Heart left ventricle (tissue), 16 donors: ENCODE data around the gene DRD3. TPM values are rescaled to one million over a fixed set of nuclear protein-coding genes. Genes with fewer than 3 reads are reported as not detected.

ENCODE experiments used
- ATAC-seq, 4 donors: fragments of 200-7000 bp; cut with Tn5 transposase; one replicate each; pipeline ENCODE4 v1.9.1; 2020 to 2022; ENCODE audit warnings: moderate library complexity in 4 of 4, mild to moderate bottlenecking in 3 of 4, moderate number of reproducible peaks in 1 of 4
- DNase-seq, 5 donors: peaks; one replicate each; pipeline ENCODE4 v3.0.0-alpha.2; 2020
- H3K27ac ChIP-seq, 12 donors: fragments of 200-600 bp; sonication (generic) in 4 of 12; one replicate each; pipeline versions ENCODE4 v1.5.0 to v1.8.0; 2016 to 2022; ENCODE audit warnings: mild to moderate bottlenecking in 2 of 12
- H3K27me3 ChIP-seq, 9 donors: fragments of 200-600 bp; sonication (generic) in 2 of 9; one replicate each; pipeline versions ENCODE4 v1.5.1 to v1.8.0; 2016 to 2022; ENCODE audit warnings: mild to moderate bottlenecking in 3 of 9
- H3K36me3 ChIP-seq, 9 donors: fragments of 200-600 bp; sonication (generic) in 2 of 9; one replicate each; pipeline versions ENCODE4 v1.5.0 to v1.8.0; 2018 to 2022; ENCODE audit warnings: mild to moderate bottlenecking in 2 of 9
- H3K4me1 ChIP-seq, 12 donors: fragments of 200-600 bp; sonication (generic) in 4 of 12; one replicate each; pipeline versions ENCODE4 v1.5.0 to v1.8.0; 2016 to 2022; ENCODE audit warnings: mild to moderate bottlenecking in 3 of 12
- H3K4me3 ChIP-seq, 12 donors: fragments of 200-600 bp; sonication (generic) in 4 of 12; one replicate each; pipeline versions ENCODE4 v1.5.0 to v1.8.0; 2017 to 2022; ENCODE audit warnings: mild to moderate bottlenecking in 9 of 12, moderate library complexity in 4 of 12
- H3K9me3 ChIP-seq, 12 donors: fragments of 200-600 bp; sonication (generic) in 4 of 12; one replicate each; pipeline versions ENCODE4 v1.5.0 to v1.8.0; 2016 to 2022; ENCODE audit warnings: mild to moderate bottlenecking in 1 of 12
- CTCF ChIP-seq, 12 donors: fragments of 200-600 bp; sonication (generic) in 4 of 12; IDR thresholded peaks; one replicate each; pipeline versions ENCODE4 v1.5.0 to v1.8.0; 2018 to 2022; ENCODE audit warnings: antibody characterized with exemption in 12 of 12, mild to moderate bottlenecking in 5 of 12
- POLR2A ChIP-seq, 2 donors: fragments of 450-650 bp; IDR thresholded peaks; one replicate each; pipeline ENCODE4 v1.6.1; 2017; ENCODE audit warnings: antibody characterized with exemption in 2 of 2, mild to moderate bottlenecking in 2 of 2, moderate library complexity in 2 of 2
- WGBS, 4 donors: extraction: QIAGEN DNeasy Blood & Tissue Kit in 2 of 4; methylation state at CpG; one replicate each; pipeline versions ENCODE4 v1.1.5 to v1.1.7; 2013 to 2018; 5-methylcytosine and 5-hydroxymethylcytosine counted together
- intact Hi-C, 10 donors: fragments of 100-400 bp; cut with DNase I; formaldehyde crosslinking; loops; one replicate each; pipeline versions ENCODE4 v1.11.1 to v1.14.2; 2022
- polyA plus RNA-seq, 2 donors: library from polyadenylated mRNA; stranded (reverse); fragments of 200-250 nt; gene quantifications; one replicate each; pipeline ENCODE4 v1.2.3, GENCODE V29; 2013
- total RNA-seq, 9 donors: library from RNA; depleted of rRNA in 2 of 9; stranded (reverse); fragments of >200 nt in 2 of 9; fragmentation: NEBNext Ultra II Directional in 3 of 9; extraction: Animal tissue kit (Norgen Biotek cat#: 25700) in 3 of 9; gene quantifications; one replicate each; pipeline versions ENCODE4 v1.1.0 to v1.2.4, GENCODE V29; 2016 to 2023
- donor health status: ischemic (EF 13 %, LVEDD 7.1; RV severe dilation, severe dysfunction).
- donor health status: healthy with polysubstance abuse.
- donor health status: DM: no; HTN: yes; CAD: no.
- donor health status: DM: no; HTN: no; CAD: no.
- donor health status: ischemic (EF 25% LVEDD 6.9; RV normal size, moderate dysfunction).
- donor health status: ischemic (EF 25% LVEDD 5.7; RV mildly dilated, moderate dysfunction).
- donor health status: healthy.
- donor health status: DM: yes; HTN: yes; CAD: no.
- donor health status: ischemic (EF 35%, LVEDD 5.7; RV mildly dilated, moderate dysfunction).
- donor health status: nonischemic (EF 11% LVEDD 7.7; RV severe dilation, severe dysfunction).
- donor health status: DM: yes; HTN: yes; CAD: no.
- donor health status: PGD.
- donor health status: ischemic (EF 29% LVEDD 5.4; RV normal size, mild dysfunction).
- donor health status: nonischemic (EF 23%, LVEDD 6.1; RV moderate dilation, normal function).

DRD3 gene
- total and polyA plus RNA-seq, 11 donors = not detected

GRCh38 chr3:114221881-114222264 lies 43.0 kb upstream of the DRD3 start:
- Histone ChIP-seq H3K4me1 (peaks cover 0 to 32% (median 0%) of the 10 kb centered on the region in 12 donors), H3K36me3 (no peaks in the 10 kb centered on the region), H3K4me3 (no peak overlapping the region), H3K27me3 (peaks cover 0 to 4% (median 0%) of the 10 kb centered on the region in 9 donors), H3K9me3 (peaks cover 0 to 19% (median 12%) of the 10 kb centered on the region in 12 donors), H3K27ac (peak overlapping the region in 1 of 12 donors; percentile 73)
- TF ChIP-seq POLR2A (IDR thresholded peaks at IDR 0.05) (no peak), CTCF (IDR thresholded peaks at IDR 0.05) (no peak)
- intact Hi-C loops = no loop called here
- DNase-seq (no peak), ATAC-seq (no peak)
- 71 to 94% (median 93%) methylated on average over 1 of the region's 1 CpG for WGBS, 4 donors

DNA sequence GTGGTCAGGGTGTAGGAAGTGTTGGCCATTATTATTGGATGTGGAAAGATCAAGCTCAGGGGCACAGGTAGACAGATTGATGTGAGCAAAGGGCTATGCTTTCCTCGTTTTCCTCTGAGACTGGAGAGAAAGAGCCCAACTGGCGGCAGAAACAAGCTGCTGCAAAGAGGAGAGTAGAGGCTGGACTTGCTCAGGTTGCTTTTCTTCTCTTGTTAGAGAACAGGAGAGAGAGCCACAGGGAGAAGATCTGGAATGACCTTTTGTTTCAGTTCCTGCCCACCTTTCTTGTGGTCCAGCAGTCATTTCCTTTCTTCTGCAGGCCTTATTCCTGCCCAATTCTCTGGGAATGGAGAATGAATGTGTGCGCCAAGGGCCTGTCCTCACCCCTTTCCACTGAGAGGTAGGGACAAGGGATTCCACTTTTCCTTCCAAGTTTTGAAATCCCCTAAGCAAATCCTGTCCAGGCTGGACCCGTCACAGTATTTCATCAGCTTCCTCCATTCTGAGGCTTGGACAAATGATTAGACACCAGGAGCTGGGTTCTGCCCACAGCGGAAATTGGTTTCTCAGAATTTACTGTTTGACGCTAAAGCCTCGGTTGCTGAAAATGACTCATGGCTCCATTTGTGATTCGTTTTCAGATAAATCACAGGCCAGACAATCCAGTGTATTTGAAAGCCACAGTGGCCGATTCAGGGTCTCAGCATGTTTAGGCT lies 42.5 kb upstream of the DRD3 start:
- ATAC-seq (peak; percentile 42 to 78 (median 76)), DNase-seq (peak in 1 of 5 donors; percentile 24)
- H3K9me3 ChIP-seq = peaks cover 0 to 19% (median 12%) of the 10 kb centered on the region in 12 donors
- H3K27ac ChIP-seq = peak overlapping the region in 1 of 12 donors; percentile 73
- peaks cover 0 to 6% (median 0%) of the 10 kb centered on the region in 9 donors for H3K27me3 ChIP-seq
- H3K36me3 ChIP-seq = no peaks in the 10 kb centered on the region
- intact Hi-C loops = no loop called here
- WGBS, 4 donors = 74 to 79% (median 75%) methylated on average over 9 of the region's 9 CpGs
- peaks cover 0 to 32% (median 0%) of the 10 kb centered on the region in 12 donors for H3K4me1 ChIP-seq
- TF ChIP-seq CTCF (IDR thresholded peaks at IDR 0.05) (no peak), POLR2A (IDR thresholded peaks at IDR 0.05) (no peak)
- no peak overlapping the region for H3K4me3 ChIP-seq

- DNase-seq (no peak), ATAC-seq (no peak)
- Histone ChIP-seq H3K27me3 (peaks cover 0 to 10% (median 2%) of the 10 kb centered on the region in 9 donors), H3K9me3 (peaks cover 0 to 9% (median 3%) of the 10 kb centered on the region in 12 donors), H3K4me3 (no peak overlapping the region), H3K27ac (no peak overlapping the region), H3K36me3 (no peaks in the 10 kb centered on the region), H3K4me1 (peaks cover 0 to 27% (median 0%) of the 10 kb centered on the region in 12 donors)
- WGBS, 4 donors = 37 to 54% (median 46%) methylated on average over 2 of the region's 2 CpGs
- TF ChIP-seq POLR2A (IDR thresholded peaks at IDR 0.05) (no peak), CTCF (IDR thresholded peaks at IDR 0.05) (no peak)
- intact Hi-C loops = no loop called here
These were observed 40.9 kb upstream of the DRD3 start for GRCh38 chr3:114219741-114220140.

DNA sequence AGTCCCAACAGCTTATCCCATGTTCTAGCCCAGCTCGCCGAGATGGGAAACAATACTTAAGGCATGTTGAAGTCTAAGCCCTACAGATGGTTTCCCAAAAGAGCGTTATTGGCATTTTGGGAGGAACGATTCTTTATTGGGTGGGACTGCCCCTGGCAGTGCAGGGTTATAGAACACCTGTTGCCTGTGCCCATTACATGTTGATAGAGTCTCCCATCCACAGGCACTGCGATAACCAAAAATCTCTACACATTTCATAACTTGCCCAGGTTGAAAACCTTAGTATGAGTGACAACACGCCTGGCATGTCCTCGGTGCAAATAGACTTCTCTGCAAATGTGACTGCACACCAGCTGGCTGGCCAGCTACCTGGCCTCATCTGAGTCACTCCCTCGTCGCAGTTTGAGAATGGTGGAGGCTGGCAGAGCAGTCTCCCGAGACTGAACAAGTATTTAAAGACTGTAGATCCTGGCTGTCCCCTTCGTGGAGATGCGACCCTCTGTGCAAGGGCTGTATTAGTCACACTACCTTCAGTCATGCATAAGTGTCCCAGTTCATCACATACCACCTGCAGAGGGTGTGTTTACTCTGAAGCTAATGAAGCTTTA lies 39.8 kb upstream of the DRD3 start:
- no peak for TF ChIP-seq CTCF (IDR thresholded peaks at IDR 0.05)
- TF ChIP-seq POLR2A (IDR thresholded peaks at IDR 0.05) = no peak
- WGBS, 4 donors = 82 to 88% (median 86%) methylated on average over 11 to 12 of the region's 12 CpGs
- Histone ChIP-seq H3K9me3 (no peaks in the 10 kb centered on the region), H3K27me3 (peaks cover 0 to 10% (median 2%) of the 10 kb centered on the region in 9 donors), H3K4me1 (peaks cover 0 to 30% (median 3%) of the 10 kb centered on the region in 12 donors), H3K4me3 (no peak overlapping the region), H3K27ac (no peak overlapping the region), H3K36me3 (no peaks in the 10 kb centered on the region)
- DNase-seq (no peak), ATAC-seq (no peak)
- intact Hi-C loops = no loop called here
